Coronary artery (tissue), 2 donors: ENCODE measurements around the gene RFNG.

Experiments used
- DNase-seq: peaks from one replicate; pipeline ENCODE4 v3.0.0-alpha.2; 2017; ENCODE audit warnings: low spot score
- H3K27ac ChIP-seq, 2 donors: fragments of 200-600 bp; sonication (generic); one replicate each; pipeline ENCODE4 v1.5.1; 2016 to 2019
- H3K4me3 ChIP-seq: fragments of 200-600 bp; sonication (generic); 2 replicates; pipeline ENCODE4 v1.5.1; 2016; ENCODE audit warnings: mild to moderate bottlenecking, moderate library complexity
- CTCF ChIP-seq: fragments of 200-600 bp; sonication (generic); IDR thresholded peaks from one replicate; pipeline ENCODE4 v1.5.1; 2019; ENCODE audit warnings: antibody characterized with exemption

RFNG gene

GRCh38 chr17:82083533-82084359 is 32.1 kb upstream of the RFNG start:
- Histone ChIP-seq H3K27ac (no peak overlapping the region), H3K4me3 (no peak overlapping the region)
- no peak for TF ChIP-seq CTCF
- DNase-seq, result no peak

- DNase-seq, result no peak
- Histone ChIP-seq H3K27ac (no peak overlapping the region), H3K4me3 (no peak overlapping the region)
- TF ChIP-seq CTCF, result no peak
Observed at GRCh38 chr17:82083009-82083408, 31.4 kb upstream of the RFNG start.

- Histone ChIP-seq H3K4me3 (no peak overlapping the region), H3K27ac (no peak overlapping the region)
- DNase-seq, result no peak
- TF ChIP-seq CTCF, result no peak
Observed at GRCh38 chr17:82082456-82082855, 30.8 kb upstream of the RFNG start.

- no peak for TF ChIP-seq CTCF
- no peak for DNase-seq
- H3K4me3 ChIP-seq, result no peak overlapping the region
- no peak overlapping the region for H3K27ac ChIP-seq
Observed at GRCh38 chr17:82081966-82082365, 30.4 kb upstream of the RFNG start.

GRCh38 chr17:82081546-82081945 is 29.9 kb upstream of the RFNG start:
- Histone ChIP-seq H3K4me3 (no peak overlapping the region), H3K27ac (no peak overlapping the region)
- DNase-seq, result no peak
- TF ChIP-seq CTCF, result no peak

- no peak overlapping the region for H3K4me3 ChIP-seq
- DNase-seq, result no peak
- no peak overlapping the region for H3K27ac ChIP-seq
- no peak for TF ChIP-seq CTCF
Observed at GRCh38 chr17:82080789-82081464, 29.3 kb upstream of the RFNG start.
